Measurements from ENCODE around the gene ARSB. TPM values are rescaled to one million over a fixed set of nuclear protein-coding genes. Genes with fewer than 3 reads are reported as not detected.

The ARSB gene
- polyA plus RNA-seq, 4 donors = 0.54 to 17.9 (median 1.9) TPM

- no peak for FAIRE-seq
Observed at GRCh38 chr5:78750281-78750680, 234.8 kb downstream of the ARSB start.

GRCh38 chr5:78747705-78748359 is 237.3 kb downstream of the ARSB start:
- 84 to 91% (median 91%) methylated on average over 7 of the region's 7 CpGs for WGBS, 3 donors
- Histone ChIP-seq H3K4me1 (ENCODE audit: control insufficient read depth in 3 of 3, insufficient read depth in 2 of 3, low read depth in 1 of 3, low read length in 2 of 3) (no peaks in the 10 kb centered on the region), H3K36me3 (ENCODE audit: control insufficient read depth in 3 of 3, insufficient read depth in 2 of 3, low read depth in 1 of 3, low read length in 3 of 3) (no peaks in the 10 kb centered on the region), H3K4me3 (ENCODE audit: low read depth in 1 of 3, low read length in 3 of 3) (no peak overlapping the region), H3K27ac (ENCODE audit: low read depth in 1 of 3, low read length in 2 of 3) (no peak overlapping the region), H3K27me3 (ENCODE audit: control insufficient read depth in 3 of 3, insufficient read depth in 3 of 3, low read length in 3 of 3) (no peaks in the 10 kb centered on the region), H3K9me3 (ENCODE audit: control insufficient read depth in 2 of 2, insufficient read depth in 1 of 2, low read depth in 1 of 2, low read length in 1 of 2) (no peaks in the 10 kb centered on the region)
- FAIRE-seq (no peak), DNase-seq (no peak)

More at GRCh38 chr5:78750281-78750680, 234.8 kb downstream of the ARSB start:
- Histone ChIP-seq H3K4me3 (ENCODE audit: low read depth in 1 of 3, low read length in 3 of 3) (no peak overlapping the region), H3K4me1 (ENCODE audit: control insufficient read depth in 3 of 3, insufficient read depth in 2 of 3, low read depth in 1 of 3, low read length in 2 of 3) (no peaks in the 10 kb centered on the region), H3K27me3 (ENCODE audit: control insufficient read depth in 3 of 3, insufficient read depth in 3 of 3, low read length in 3 of 3) (no peaks in the 10 kb centered on the region), H3K9me3 (ENCODE audit: control insufficient read depth in 2 of 2, insufficient read depth in 1 of 2, low read depth in 1 of 2, low read length in 1 of 2) (no peaks in the 10 kb centered on the region), H3K36me3 (ENCODE audit: control insufficient read depth in 3 of 3, insufficient read depth in 2 of 3, low read depth in 1 of 3, low read length in 3 of 3) (no peaks in the 10 kb centered on the region), H3K27ac (ENCODE audit: low read depth in 1 of 3, low read length in 2 of 3) (no peak overlapping the region)
- no peak for DNase-seq
- 45 to 50% (median 48%) methylated on average over 2 of the region's 2 CpGs for WGBS, 3 donors

- H3K4me1 ChIP-seq (ENCODE audit: control insufficient read depth in 3 of 3, insufficient read depth in 2 of 3, low read depth in 1 of 3, low read length in 2 of 3) = no peaks in the 10 kb centered on the region
- WGBS, 3 donors = 75 to 81% (median 79%) methylated on average over 10 of the region's 10 CpGs
- H3K27me3 ChIP-seq (ENCODE audit: control insufficient read depth in 3 of 3, insufficient read depth in 3 of 3, low read length in 3 of 3) = no peaks in the 10 kb centered on the region
- no peaks in the 10 kb centered on the region for H3K36me3 ChIP-seq (ENCODE audit: control insufficient read depth in 3 of 3, insufficient read depth in 2 of 3, low read depth in 1 of 3, low read length in 3 of 3)
- DNase-seq = no peak
- no peak overlapping the region for H3K4me3 ChIP-seq (ENCODE audit: low read depth in 1 of 3, low read length in 3 of 3)
- no peaks in the 10 kb centered on the region for H3K9me3 ChIP-seq (ENCODE audit: control insufficient read depth in 2 of 2, insufficient read depth in 1 of 2, low read depth in 1 of 2, low read length in 1 of 2)
- H3K27ac ChIP-seq (ENCODE audit: low read depth in 1 of 3, low read length in 2 of 3) = no peak overlapping the region
- FAIRE-seq = no peak
Observed at GRCh38 chr5:78747055-78747454, 238.1 kb downstream of the ARSB start.

- H3K9me3 ChIP-seq (ENCODE audit: control insufficient read depth in 2 of 2, insufficient read depth in 1 of 2, low read depth in 1 of 2, low read length in 1 of 2) = no peaks in the 10 kb centered on the region
- H3K27me3 ChIP-seq (ENCODE audit: control insufficient read depth in 3 of 3, insufficient read depth in 3 of 3, low read length in 3 of 3) = no peaks in the 10 kb centered on the region
- DNase-seq (no peak), FAIRE-seq (no peak)
- H3K27ac ChIP-seq (ENCODE audit: low read depth in 1 of 3, low read length in 2 of 3) = no peak overlapping the region
- no peaks in the 10 kb centered on the region for H3K36me3 ChIP-seq (ENCODE audit: control insufficient read depth in 3 of 3, insufficient read depth in 2 of 3, low read depth in 1 of 3, low read length in 3 of 3)
- no peak overlapping the region for H3K4me3 ChIP-seq (ENCODE audit: low read depth in 1 of 3, low read length in 3 of 3)
- 77 to 83% (median 82%) methylated on average over 6 of the region's 6 CpGs for WGBS, 3 donors
- no peaks in the 10 kb centered on the region for H3K4me1 ChIP-seq (ENCODE audit: control insufficient read depth in 3 of 3, insufficient read depth in 2 of 3, low read depth in 1 of 3, low read length in 2 of 3)
Observed at GRCh38 chr5:78746021-78746770, 238.9 kb downstream of the ARSB start.

GRCh38 chr5:78744951-78745534 is 240.1 kb downstream of the ARSB start:
- Histone ChIP-seq H3K27ac (ENCODE audit: low read depth in 1 of 3, low read length in 2 of 3) (no peak overlapping the region), H3K4me1 (ENCODE audit: control insufficient read depth in 3 of 3, insufficient read depth in 2 of 3, low read depth in 1 of 3, low read length in 2 of 3) (no peaks in the 10 kb centered on the region), H3K36me3 (ENCODE audit: control insufficient read depth in 3 of 3, insufficient read depth in 2 of 3, low read depth in 1 of 3, low read length in 3 of 3) (no peaks in the 10 kb centered on the region), H3K27me3 (ENCODE audit: control insufficient read depth in 3 of 3, insufficient read depth in 3 of 3, low read length in 3 of 3) (no peaks in the 10 kb centered on the region), H3K4me3 (ENCODE audit: low read depth in 1 of 3, low read length in 3 of 3) (no peak overlapping the region), H3K9me3 (ENCODE audit: control insufficient read depth in 2 of 2, insufficient read depth in 1 of 2, low read depth in 1 of 2, low read length in 1 of 2) (no peaks in the 10 kb centered on the region)
- no peak for DNase-seq
- FAIRE-seq = no peak
- WGBS, 3 donors = 74 to 90% (median 82%) methylated on average over 3 of the region's 3 CpGs

GRCh38 chr5:78741019-78741418 is 244.1 kb downstream of the ARSB start:
- H3K4me3 ChIP-seq (ENCODE audit: low read depth in 1 of 3, low read length in 3 of 3) = no peak overlapping the region
- peaks cover 0 to 1% of the 10 kb centered on the region in 2 donors for H3K9me3 ChIP-seq (ENCODE audit: control insufficient read depth in 2 of 2, insufficient read depth in 1 of 2, low read depth in 1 of 2, low read length in 1 of 2)
- FAIRE-seq = no peak
- no peak overlapping the region for H3K27ac ChIP-seq (ENCODE audit: low read depth in 1 of 3, low read length in 2 of 3)
- DNase-seq = no peak
- 86 to 96% (median 95%) methylated on average over 1 of the region's 1 CpG for WGBS, 3 donors
- no peaks in the 10 kb centered on the region for H3K27me3 ChIP-seq (ENCODE audit: control insufficient read depth in 3 of 3, insufficient read depth in 3 of 3, low read length in 3 of 3)
- no peaks in the 10 kb centered on the region for H3K36me3 ChIP-seq (ENCODE audit: control insufficient read depth in 3 of 3, insufficient read depth in 2 of 3, low read depth in 1 of 3, low read length in 3 of 3)
- H3K4me1 ChIP-seq (ENCODE audit: control insufficient read depth in 3 of 3, insufficient read depth in 2 of 3, low read depth in 1 of 3, low read length in 2 of 3) = no peaks in the 10 kb centered on the region

GRCh38 chr5:78738693-78739300 is 246.3 kb downstream of the ARSB start:
- DNase-seq = peak in 1 of 2 donors; percentile 80
- no peaks in the 10 kb centered on the region for H3K36me3 ChIP-seq (ENCODE audit: control insufficient read depth in 3 of 3, insufficient read depth in 2 of 3, low read depth in 1 of 3, low read length in 3 of 3)
- 7 to 64% (median 33%) methylated on average over 4 of the region's 4 CpGs for WGBS, 3 donors

GRCh38 chr5:78738104-78738503 is 247.0 kb downstream of the ARSB start:
- H3K4me1 ChIP-seq (ENCODE audit: control insufficient read depth in 3 of 3, insufficient read depth in 2 of 3, low read depth in 1 of 3, low read length in 2 of 3) = no peaks in the 10 kb centered on the region
- no peak overlapping the region for H3K27ac ChIP-seq (ENCODE audit: low read depth in 1 of 3, low read length in 2 of 3)
- peaks cover 0 to 10% of the 10 kb centered on the region in 2 donors for H3K9me3 ChIP-seq (ENCODE audit: control insufficient read depth in 2 of 2, insufficient read depth in 1 of 2, low read depth in 1 of 2, low read length in 1 of 2)
- H3K36me3 ChIP-seq (ENCODE audit: control insufficient read depth in 3 of 3, insufficient read depth in 2 of 3, low read depth in 1 of 3, low read length in 3 of 3) = no peaks in the 10 kb centered on the region
- WGBS, 3 donors = 97 to 100% (median 97%) methylated on average over 3 of the region's 3 CpGs
- H3K4me3 ChIP-seq (ENCODE audit: low read depth in 1 of 3, low read length in 3 of 3) = no peak overlapping the region
- no peaks in the 10 kb centered on the region for H3K27me3 ChIP-seq (ENCODE audit: control insufficient read depth in 3 of 3, insufficient read depth in 3 of 3, low read length in 3 of 3)
- FAIRE-seq (peak; percentile 90), DNase-seq (no peak)

More at GRCh38 chr5:78738693-78739300, 246.3 kb downstream of the ARSB start:
- Histone ChIP-seq H3K4me1 (ENCODE audit: control insufficient read depth in 3 of 3, insufficient read depth in 2 of 3, low read depth in 1 of 3, low read length in 2 of 3) (no peaks in the 10 kb centered on the region), H3K9me3 (ENCODE audit: control insufficient read depth in 2 of 2, insufficient read depth in 1 of 2, low read depth in 1 of 2, low read length in 1 of 2) (peaks cover 0 to 10% of the 10 kb centered on the region in 2 donors), H3K27me3 (ENCODE audit: control insufficient read depth in 3 of 3, insufficient read depth in 3 of 3, low read length in 3 of 3) (no peaks in the 10 kb centered on the region), H3K27ac (ENCODE audit: low read depth in 1 of 3, low read length in 2 of 3) (peak overlapping the region in 1 of 3 donors; percentile 2), H3K4me3 (ENCODE audit: low read depth in 1 of 3, low read length in 3 of 3) (no peak overlapping the region)
- FAIRE-seq = no peak

Measured in small intestine (tissue), 7 donors.